Esophagus (tissue), 2 donors: Measurements from ENCODE around the gene LAPTM4A. TPM values are rescaled to one million over a fixed set of nuclear protein-coding genes. Genes with fewer than 3 reads are reported as not detected.

Experiments
- H3K27ac ChIP-seq, 2 donors: one replicate each; pipeline ENCODE4 v1.5.1; 2013; ENCODE audit warnings: low read depth in 2 of 2, mild to moderate bottlenecking in 2 of 2, inconsistent platforms in 1 of 2, low read length in 1 of 2, moderate library complexity in 1 of 2
- H3K27me3 ChIP-seq, 2 donors: one replicate each; pipeline ENCODE4 v1.6.1; 2013; ENCODE audit warnings: low read length in 2 of 2, control low read depth in 1 of 2, mild to moderate bottlenecking in 1 of 2; ENCODE audit not compliant: insufficient read depth in 2 of 2, control insufficient read depth in 1 of 2
- H3K36me3 ChIP-seq, 2 donors: one replicate each; pipeline ENCODE4 v1.6.1; 2013; ENCODE audit warnings: low read length in 1 of 2; ENCODE audit not compliant: control insufficient read depth in 2 of 2, insufficient read depth in 2 of 2
- H3K4me1 ChIP-seq, 2 donors: one replicate each; pipeline ENCODE4 v1.6.1; 2013; ENCODE audit warnings: low read length in 1 of 2; ENCODE audit not compliant: control insufficient read depth in 2 of 2, insufficient read depth in 2 of 2
- H3K4me3 ChIP-seq, 2 donors: one replicate each; pipeline ENCODE4 v1.5.1; 2013; ENCODE audit warnings: low read length in 2 of 2, mild to moderate bottlenecking in 2 of 2, low read depth in 1 of 2, moderate library complexity in 1 of 2
- H3K9me3 ChIP-seq, 2 donors: one replicate each; pipeline ENCODE4 v1.6.1; 2013; ENCODE audit warnings: mild to moderate bottlenecking in 2 of 2, low read depth in 1 of 2, low read length in 1 of 2, moderate library complexity in 1 of 2; ENCODE audit not compliant: control insufficient read depth in 2 of 2, insufficient read depth in 1 of 2
- WGBS, 2 donors: extraction: QIAGEN DNeasy Blood & Tissue Kit; methylation state at CpG; one replicate each; pipeline ENCODE4 v1.1.7; 2013; 5-methylcytosine and 5-hydroxymethylcytosine counted together
- polyA plus RNA-seq, 2 donors: library from polyadenylated mRNA; stranded (reverse); fragments of 200-250 nt; gene quantifications; one replicate each; pipeline ENCODE4 v1.2.3, GENCODE V29; 2013
- donor health status: healthy with polysubstance abuse.
- donor health status: Bipolar disorder and iron deficiency.

LAPTM4A gene
- polyA plus RNA-seq, 2 donors: 57.7 to 148 TPM

GRCh38 chr2:20065885-20066602 lies 14.6 kb upstream of the LAPTM4A start:
- H3K9me3 ChIP-seq: no peaks in the 10 kb centered on the region
- WGBS, 2 donors: 30 to 42% methylated on average over 6 of the region's 6 CpGs
- H3K27me3 ChIP-seq: no peaks in the 10 kb centered on the region
- H3K36me3 ChIP-seq: no peaks in the 10 kb centered on the region
- peaks cover 7 to 9% of the 10 kb centered on the region in 2 donors for H3K4me1 ChIP-seq
- peak overlapping the region; percentile 10 to 73 for H3K27ac ChIP-seq
- no peak overlapping the region for H3K4me3 ChIP-seq

GRCh38 chr2:20064841-20065240 lies 13.4 kb upstream of the LAPTM4A start:
- Histone ChIP-seq H3K9me3 (no peaks in the 10 kb centered on the region), H3K4me3 (no peak overlapping the region), H3K4me1 (peaks cover 7 to 9% of the 10 kb centered on the region in 2 donors), H3K36me3 (no peaks in the 10 kb centered on the region), H3K27me3 (no peaks in the 10 kb centered on the region), H3K27ac (peak overlapping the region in 1 of 2 donors; percentile 79)

DNA sequence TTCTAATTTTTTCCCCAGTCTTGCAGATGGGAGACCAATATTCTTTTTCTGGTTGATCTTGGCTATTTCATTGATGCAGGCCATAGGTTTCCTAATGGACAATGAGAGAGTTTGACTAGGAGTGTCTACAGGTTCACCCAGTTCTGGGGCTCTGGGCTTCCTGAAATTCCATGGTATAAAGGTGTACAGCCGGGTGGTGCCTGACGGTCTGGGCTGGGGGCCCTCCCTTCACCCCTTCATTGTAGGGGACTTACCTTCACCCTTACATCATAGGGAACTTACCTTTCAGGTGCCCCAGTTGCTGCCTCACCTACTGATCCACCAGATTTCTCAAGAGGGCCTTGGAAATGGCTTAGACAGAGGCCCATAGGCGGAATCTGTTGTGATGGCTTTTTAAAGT lies 13.0 kb upstream of the LAPTM4A start:
- peaks cover 7 to 9% of the 10 kb centered on the region in 2 donors for H3K4me1 ChIP-seq
- 82 to 89% methylated on average over 3 of the region's 3 CpGs for WGBS, 2 donors
- peak overlapping the region in 1 of 2 donors; percentile 78 for H3K27ac ChIP-seq
- H3K36me3 ChIP-seq: no peaks in the 10 kb centered on the region
- H3K9me3 ChIP-seq: no peaks in the 10 kb centered on the region
- no peaks in the 10 kb centered on the region for H3K27me3 ChIP-seq
- no peak overlapping the region for H3K4me3 ChIP-seq

- Histone ChIP-seq H3K27me3 (no peaks in the 10 kb centered on the region), H3K36me3 (no peaks in the 10 kb centered on the region), H3K4me1 (peaks cover 7 to 9% of the 10 kb centered on the region in 2 donors), H3K4me3 (no peak overlapping the region), H3K27ac (peak overlapping the region in 1 of 2 donors; percentile 21), H3K9me3 (no peaks in the 10 kb centered on the region)
- 74% methylated on average over 11 of the region's 11 CpGs for WGBS, 2 donors
Observed at GRCh38 chr2:20062615-20063545, 11.5 kb upstream of the LAPTM4A start.

DNA sequence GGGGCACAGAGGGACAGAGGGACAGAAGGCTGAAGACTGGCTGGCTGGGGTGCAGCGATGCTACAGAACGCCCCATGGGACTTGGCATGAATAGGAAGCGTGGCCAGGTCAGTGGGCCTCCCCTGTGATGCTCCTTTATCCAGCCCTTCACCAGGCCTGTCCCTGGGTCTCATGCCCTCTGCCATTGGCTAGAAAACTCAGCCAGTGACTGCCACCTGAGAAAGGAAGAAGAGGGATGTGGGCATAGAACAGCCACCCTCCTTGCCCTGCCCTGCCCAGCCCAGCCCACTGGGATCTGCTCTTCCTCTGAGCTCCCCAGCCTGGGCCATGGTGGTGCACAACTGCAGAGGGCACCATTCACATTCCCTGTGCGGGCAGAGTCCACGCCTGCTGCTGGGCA lies 10.5 kb upstream of the LAPTM4A start:
- Histone ChIP-seq H3K27me3 (no peaks in the 10 kb centered on the region), H3K4me1 (peaks cover 7 to 9% of the 10 kb centered on the region in 2 donors), H3K9me3 (no peaks in the 10 kb centered on the region), H3K4me3 (no peak overlapping the region), H3K27ac (peak overlapping the region in 1 of 2 donors; percentile 7), H3K36me3 (no peaks in the 10 kb centered on the region)
- 94 to 96% methylated on average over 5 of the region's 5 CpGs for WGBS, 2 donors

GRCh38 chr2:20061476-20061875 lies 10.0 kb upstream of the LAPTM4A start:
- Histone ChIP-seq H3K9me3 (no peaks in the 10 kb centered on the region), H3K27me3 (no peaks in the 10 kb centered on the region), H3K36me3 (no peaks in the 10 kb centered on the region), H3K4me1 (peaks cover 7 to 8% of the 10 kb centered on the region in 2 donors), H3K4me3 (no peak overlapping the region), H3K27ac (no peak overlapping the region)
- whole genome bisulfite sequencing, 2 donors: 68 to 75% methylated on average over 3 of the region's 3 CpGs

- 86 to 93% methylated on average over 1 of the region's 1 CpG for WGBS, 2 donors
- Histone ChIP-seq H3K4me1 (peaks cover 2 to 7% of the 10 kb centered on the region in 2 donors), H3K36me3 (no peaks in the 10 kb centered on the region), H3K27ac (no peak overlapping the region), H3K9me3 (no peaks in the 10 kb centered on the region), H3K4me3 (no peak overlapping the region), H3K27me3 (no peaks in the 10 kb centered on the region)
Observed at GRCh38 chr2:20060106-20060505, 8.7 kb upstream of the LAPTM4A start.

GRCh38 chr2:20057268-20057667 lies 5.8 kb upstream of the LAPTM4A start:
- Histone ChIP-seq H3K9me3 (no peaks in the 10 kb centered on the region), H3K36me3 (no peaks in the 10 kb centered on the region), H3K27ac (no peak overlapping the region), H3K27me3 (no peaks in the 10 kb centered on the region), H3K4me3 (no peak overlapping the region), H3K4me1 (peaks cover 0 to 4% of the 10 kb centered on the region in 2 donors)
- whole genome bisulfite sequencing, 2 donors: 91 to 93% methylated on average over 1 of the region's 1 CpG

DNA sequence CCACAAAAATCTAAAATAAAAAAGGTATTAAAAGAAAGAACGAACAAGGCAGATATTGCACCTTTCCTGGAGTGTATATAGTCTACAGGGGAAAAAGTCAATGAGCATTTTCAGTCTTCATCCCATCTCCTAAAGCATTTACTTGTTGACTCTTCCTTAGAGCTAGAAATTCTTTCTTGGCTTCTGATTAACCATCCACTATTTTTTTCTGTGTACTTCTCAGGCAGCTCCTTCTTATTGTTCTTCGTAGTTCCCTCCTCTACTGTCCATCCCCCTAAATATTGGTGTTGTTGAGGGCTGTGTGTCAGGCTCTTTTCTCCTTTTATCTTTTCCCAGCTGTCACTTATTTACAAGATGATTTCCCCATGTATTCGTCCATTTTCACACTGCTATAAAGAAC lies 3.5 kb upstream of the LAPTM4A start:
- Histone ChIP-seq H3K4me1 (no peaks in the 10 kb centered on the region), H3K36me3 (no peaks in the 10 kb centered on the region), H3K4me3 (no peak overlapping the region), H3K27me3 (no peaks in the 10 kb centered on the region), H3K9me3 (no peaks in the 10 kb centered on the region), H3K27ac (no peak overlapping the region)
- 88 to 94% methylated on average over 3 of the region's 3 CpGs for whole genome bisulfite sequencing, 2 donors
